Upper lobe of left lung (tissue), 6 donors: Measurements from ENCODE around the gene IL17RE. TPM values are rescaled to one million over a fixed set of nuclear protein-coding genes. Genes with fewer than 3 reads are reported as not detected.

ENCODE experiments used
- ATAC-seq, 2 donors: fragments of 200-7000 bp; cut with Tn5 transposase; one replicate each; pipeline ENCODE4 v1.9.1; 2022; ENCODE audit warnings: mild to moderate bottlenecking in 2 of 2, moderate library complexity in 2 of 2; ENCODE audit not compliant: low FRiP score in 2 of 2
- DNase-seq, 2 donors: peaks; one replicate each; pipeline ENCODE4 v3.0.0-alpha.2; 2019 to 2020
- H3K27ac ChIP-seq, 4 donors: fragments of 200-600 bp; sonication (generic); one replicate each; pipeline ENCODE4 v1.5.1; 2016 to 2019
- H3K27me3 ChIP-seq, 4 donors: fragments of 200-600 bp; sonication (generic); one replicate each; pipeline ENCODE4 v1.5.1; 2017 to 2019
- H3K36me3 ChIP-seq, 4 donors: fragments of 200-600 bp; sonication (generic); one replicate each; pipeline ENCODE4 v1.5.1; 2016 to 2019
- H3K4me1 ChIP-seq, 4 donors: fragments of 200-600 bp; sonication (generic); one replicate each; pipeline ENCODE4 v1.5.1; 2018 to 2019
- H3K4me3 ChIP-seq, 4 donors: fragments of 200-600 bp; sonication (generic); one replicate each; pipeline ENCODE4 v1.5.1; 2017 to 2019; ENCODE audit warnings: mild to moderate bottlenecking in 2 of 4, moderate library complexity in 1 of 4
- H3K9me3 ChIP-seq, 4 donors: fragments of 200-600 bp; sonication (generic); one replicate each; pipeline ENCODE4 v1.5.1; 2018 to 2019
- CTCF ChIP-seq, 6 experiments: fragments of 450-650 bp in 4 of 6; fragments of 200-600 bp in 2 of 6; sonication (generic) in 2 of 6; IDR thresholded peaks; one replicate each; pipeline ENCODE4 v1.5.1; 2016 to 2019; ENCODE audit warnings: antibody characterized with exemption in 6 of 6
- EP300 ChIP-seq, 4 donors: sonication (generic); formaldehyde crosslinking; IDR thresholded peaks; one replicate each; pipeline ENCODE4 v1.5.1; 2017; ENCODE audit warnings: antibody characterized with exemption in 4 of 4, control low read depth in 2 of 4
- POLR2A ChIP-seq, 4 donors: fragments of 450-650 bp; IDR thresholded peaks; one replicate each; pipeline ENCODE4 v1.5.1; 2016 to 2017; ENCODE audit warnings: antibody characterized with exemption in 4 of 4, mild to moderate bottlenecking in 2 of 4
- POLR2AphosphoS5 ChIP-seq, 2 donors: sonication (generic); formaldehyde crosslinking; IDR thresholded peaks; one replicate each; pipeline ENCODE4 v1.5.1; 2017; ENCODE audit warnings: antibody characterized with exemption in 2 of 2
- WGBS, 2 donors: methylation state at CpG; one replicate each; pipeline ENCODE4 v1.1.5; 2017 to 2018; 5-methylcytosine and 5-hydroxymethylcytosine counted together
- total RNA-seq, 6 donors: library from RNA; depleted of rRNA in 4 of 6; stranded (reverse); fragments of >200 nt in 4 of 6; gene quantifications; one replicate each; pipeline versions ENCODE4 v1.1.0 to v1.2.1, GENCODE V29; 2016 to 2021
- donor health status: DM: no; HTN: no; CAD: no; lungs with moderate emphysema.
- donor health status: DM: no; HTN: yes; CAD: no; lungs with severe emphysema.

The IL17RE gene
- total RNA-seq, 6 donors from 2014 or later: 16.1 to 44.8 (median 27.0) TPM

- H3K27ac ChIP-seq: peak overlapping the region; percentile 65 to 86 (median 73)
- DNase-seq: peak; percentile 82 to 94
- H3K36me3 ChIP-seq: peaks cover 0 to 25% (median 10%) of the 10 kb centered on the region in 4 donors
- peaks cover 14 to 30% (median 18%) of the 10 kb centered on the region in 4 donors for H3K4me1 ChIP-seq
- peak; percentile 83 to 90 for ATAC-seq
- H3K4me3 ChIP-seq: peak overlapping the region; percentile 53 to 71 (median 62)
- H3K9me3 ChIP-seq: no peaks in the 10 kb centered on the region
- no peaks in the 10 kb centered on the region for H3K27me3 ChIP-seq
- WGBS, 2 donors: 44 to 64% methylated on average over 19 to 48 of the region's 86 CpGs
- TF ChIP-seq POLR2A (IDR thresholded peaks at IDR 0.05) (peak in 1 of 4 donors; percentile 15), CTCF (IDR thresholded peaks at IDR 0.05) (peak; percentile 36 to 94 (median 82)), POLR2AphosphoS5 (IDR thresholded peaks at IDR 0.05) (peak in 1 of 2 donors; percentile 41), EP300 (IDR thresholded peaks at IDR 0.05) (no peak)
These were observed 44.7 kb downstream of the IL17RE start for GRCh38 chr3:9947025-9947995.

- no peak for TF ChIP-seq POLR2AphosphoS5 (IDR thresholded peaks at IDR 0.05)
- no peak for TF ChIP-seq CTCF (IDR thresholded peaks at IDR 0.05)
- no peak for TF ChIP-seq EP300 (IDR thresholded peaks at IDR 0.05)
- TF ChIP-seq POLR2A (IDR thresholded peaks at IDR 0.05): no peak
- DNase-seq (no peak), ATAC-seq (no peak)
- H3K4me3 ChIP-seq: no peak overlapping the region
- H3K27me3 ChIP-seq: no peaks in the 10 kb centered on the region
- H3K4me1 ChIP-seq: peaks cover 15 to 32% (median 20%) of the 10 kb centered on the region in 4 donors
- no peak overlapping the region for H3K27ac ChIP-seq
- H3K36me3 ChIP-seq: peaks cover 0 to 13% (median 6%) of the 10 kb centered on the region in 4 donors
- 84 to 93% methylated on average over 3 of the region's 3 CpGs for WGBS, 2 donors
- H3K9me3 ChIP-seq: no peaks in the 10 kb centered on the region
These were observed 45.9 kb downstream of the IL17RE start for GRCh38 chr3:9948586-9948985.

GRCh38 chr3:9949115-9949514, 46.5 kb downstream of the IL17RE start:
- H3K9me3 ChIP-seq: no peaks in the 10 kb centered on the region
- H3K27ac ChIP-seq: no peak overlapping the region
- ATAC-seq: no peak
- no peaks in the 10 kb centered on the region for H3K27me3 ChIP-seq
- TF ChIP-seq POLR2A (IDR thresholded peaks at IDR 0.05) (no peak), EP300 (IDR thresholded peaks at IDR 0.05) (no peak), CTCF (IDR thresholded peaks at IDR 0.05) (no peak), POLR2AphosphoS5 (IDR thresholded peaks at IDR 0.05) (no peak)
- 94% methylated on average over 6 of the region's 7 CpGs; no CpG with 5 or more reads in 1 of the 2 donors for WGBS, 2 donors
- peaks cover 15 to 32% (median 20%) of the 10 kb centered on the region in 4 donors for H3K4me1 ChIP-seq
- no peak for DNase-seq
- H3K36me3 ChIP-seq: peaks cover 0 to 8% (median 3%) of the 10 kb centered on the region in 4 donors
- H3K4me3 ChIP-seq: no peak overlapping the region

GRCh38 chr3:9949626-9950025, 47.0 kb downstream of the IL17RE start:
- ATAC-seq: no peak
- no peak for DNase-seq

More at GRCh38 chr3:9949626-9950025, 47.0 kb downstream of the IL17RE start:
- 83 to 92% methylated on average over 4 to 9 of the region's 9 CpGs for WGBS, 2 donors
- Histone ChIP-seq H3K36me3 (peaks cover 0 to 3% (median under 1%) of the 10 kb centered on the region in 4 donors), H3K27ac (no peak overlapping the region), H3K4me1 (peaks cover 15 to 32% (median 20%) of the 10 kb centered on the region in 4 donors), H3K4me3 (no peak overlapping the region), H3K9me3 (no peaks in the 10 kb centered on the region), H3K27me3 (no peaks in the 10 kb centered on the region)
- TF ChIP-seq CTCF (IDR thresholded peaks at IDR 0.05) (no peak), POLR2A (IDR thresholded peaks at IDR 0.05) (no peak), POLR2AphosphoS5 (IDR thresholded peaks at IDR 0.05) (no peak)
